NB4 (cell line): ENCODE data around the gene ZNF644.

Experiments used
- MYC ChIP-seq: IDR thresholded peaks from 2 replicates; pipeline ENCODE4 v1.6.1; 2011; ENCODE audit warnings: low read depth, low read length
- POLR2A ChIP-seq: IDR thresholded peaks from 2 replicates; pipeline ENCODE4 v1.6.1; 2011; ENCODE audit warnings: mild to moderate bottlenecking; ENCODE audit not compliant: insufficient read length; ENCODE audit errors: extremely low read depth
- TF ChIP-seq, protein P1 (sequence below): IDR thresholded peaks from one replicate; pipeline ENCODE4 v1.5.1; 2012; ENCODE audit warnings: low read depth, low read length
- TF ChIP-seq, protein P2 (sequence below): IDR thresholded peaks from 2 replicates; pipeline ENCODE4 v1.6.1; 2011; ENCODE audit warnings: low read depth, low read length

DNA sequence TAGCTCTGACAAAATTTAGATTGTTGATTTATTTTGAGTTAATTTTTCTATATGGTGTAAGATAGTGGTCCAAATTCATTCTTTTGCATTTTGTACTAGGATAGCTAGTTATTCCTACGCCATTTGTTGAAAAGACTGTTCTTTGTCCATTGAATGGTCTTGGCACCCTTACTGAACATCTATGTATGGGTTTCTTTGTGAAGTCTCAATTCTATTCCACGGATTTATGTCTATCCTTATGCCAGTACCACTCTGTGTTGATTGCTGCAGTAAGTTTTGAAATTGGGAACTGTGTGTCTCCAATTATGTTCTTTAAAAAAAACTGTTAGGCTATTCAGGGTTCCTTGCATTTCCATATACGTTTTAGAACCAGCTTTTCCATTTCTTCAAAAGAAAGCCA is 145.7 kb downstream of the ZNF644 start:
- TF ChIP-seq POLR2A (no peak), MYC (no peak)
- TF ChIP-seq, protein P1, sequence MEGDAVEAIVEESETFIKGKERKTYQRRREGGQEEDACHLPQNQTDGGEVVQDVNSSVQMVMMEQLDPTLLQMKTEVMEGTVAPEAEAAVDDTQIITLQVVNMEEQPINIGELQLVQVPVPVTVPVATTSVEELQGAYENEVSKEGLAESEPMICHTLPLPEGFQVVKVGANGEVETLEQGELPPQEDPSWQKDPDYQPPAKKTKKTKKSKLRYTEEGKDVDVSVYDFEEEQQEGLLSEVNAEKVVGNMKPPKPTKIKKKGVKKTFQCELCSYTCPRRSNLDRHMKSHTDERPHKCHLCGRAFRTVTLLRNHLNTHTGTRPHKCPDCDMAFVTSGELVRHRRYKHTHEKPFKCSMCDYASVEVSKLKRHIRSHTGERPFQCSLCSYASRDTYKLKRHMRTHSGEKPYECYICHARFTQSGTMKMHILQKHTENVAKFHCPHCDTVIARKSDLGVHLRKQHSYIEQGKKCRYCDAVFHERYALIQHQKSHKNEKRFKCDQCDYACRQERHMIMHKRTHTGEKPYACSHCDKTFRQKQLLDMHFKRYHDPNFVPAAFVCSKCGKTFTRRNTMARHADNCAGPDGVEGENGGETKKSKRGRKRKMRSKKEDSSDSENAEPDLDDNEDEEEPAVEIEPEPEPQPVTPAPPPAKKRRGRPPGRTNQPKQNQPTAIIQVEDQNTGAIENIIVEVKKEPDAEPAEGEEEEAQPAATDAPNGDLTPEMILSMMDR: no peak
- TF ChIP-seq, protein P2, sequence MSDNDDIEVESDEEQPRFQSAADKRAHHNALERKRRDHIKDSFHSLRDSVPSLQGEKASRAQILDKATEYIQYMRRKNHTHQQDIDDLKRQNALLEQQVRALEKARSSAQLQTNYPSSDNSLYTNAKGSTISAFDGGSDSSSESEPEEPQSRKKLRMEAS: no peak
